Endodermal cell (in vitro differentiated cells): ENCODE results near the gene TBC1D16. TPM values are rescaled to one million over a fixed set of nuclear protein-coding genes. Genes with fewer than 3 reads are reported as not detected.
A peak's percentile ranks its signal among the peaks of the same experiment; 100 is the strongest.

ENCODE experiments used
- DNase-seq: peaks from one replicate; pipeline ENCODE4 v3.0.0-alpha.2; 2017
- H3K27ac ChIP-seq: 2 replicates; pipeline ENCODE4 v1.5.1; 2013; ENCODE audit warnings: mild to moderate bottlenecking, low read depth, low read length, moderate library complexity
- H3K27me3 ChIP-seq: 2 replicates; pipeline ENCODE4 v1.6.1; 2013; ENCODE audit warnings: mild to moderate bottlenecking, low read length, moderate library complexity; ENCODE audit not compliant: insufficient read depth, control insufficient read depth, poor library complexity, severe bottlenecking
- H3K36me3 ChIP-seq: 2 replicates; pipeline ENCODE4 v1.7.0; 2013; ENCODE audit warnings: mild to moderate bottlenecking, low read length, moderate library complexity; ENCODE audit not compliant: control insufficient read depth, insufficient read depth
- H3K4me1 ChIP-seq: one replicate; pipeline ENCODE4 v1.7.0; 2013; ENCODE audit warnings: low read length; ENCODE audit not compliant: control insufficient read depth, insufficient read depth
- H3K4me3 ChIP-seq: 2 replicates; pipeline ENCODE4 v1.5.1; 2013; ENCODE audit warnings: mild to moderate bottlenecking, low read length, moderate library complexity
- H3K9ac ChIP-seq: 2 replicates; pipeline ENCODE4 v1.6.1; 2013; ENCODE audit warnings: mild to moderate bottlenecking, low read length, moderate library complexity; ENCODE audit not compliant: poor library complexity, severe bottlenecking; ENCODE audit errors: extremely low read depth
- H3K9me3 ChIP-seq: 2 replicates; pipeline ENCODE4 v1.6.1; 2013; ENCODE audit warnings: mild to moderate bottlenecking, low read length, moderate library complexity; ENCODE audit not compliant: control insufficient read depth
- H3K27ac Mint-ChIP-seq: 2 replicates; pipeline ENCODE4 v1.8.0; 2020; ENCODE audit warnings: mixed read lengths
- H3K27me3 Mint-ChIP-seq: 2 replicates; pipeline ENCODE4 v1.8.0; 2021; ENCODE audit warnings: mild to moderate bottlenecking, mixed read lengths; ENCODE audit not compliant: insufficient read depth
- H3K36me3 Mint-ChIP-seq: 2 replicates; pipeline ENCODE4 v1.8.0; 2020; ENCODE audit warnings: low read depth, mixed read lengths
- H3K4me1 Mint-ChIP-seq: 2 replicates; pipeline ENCODE4 v1.8.0; 2020; ENCODE audit warnings: mixed read lengths
- H3K4me3 Mint-ChIP-seq: 2 replicates; pipeline ENCODE4 v1.8.0; 2020; ENCODE audit warnings: mild to moderate bottlenecking, moderate library complexity, mixed read lengths
- H3K9me3 Mint-ChIP-seq: 2 replicates; pipeline ENCODE4 v1.8.0; 2020; ENCODE audit warnings: mild to moderate bottlenecking, mixed read lengths
- WGBS, 2 experiments: methylation state at CpG; one replicate each; pipeline versions ENCODE4 v1.1.5 to v1.1.7; 2013; ENCODE audit warnings: missing lambda C conversion rate in 2 of 2, mixed read lengths in 1 of 2; ENCODE audit not compliant: insufficient coverage in 1 of 2, insufficient read length in 1 of 2; 5-methylcytosine and 5-hydroxymethylcytosine counted together
- total RNA-seq, 2 donors: library from RNA; stranded (reverse); fragmentation: NEBNext Ultra II Directional in 1 of 2; extraction: Animal tissue kit (Norgen Biotek cat#: 25700) in 1 of 2; gene quantifications; 2 replicates in 1 of 2; 3 replicates in 1 of 2; pipeline ENCODE4 v1.2.1, GENCODE V29; 2021
- TF ChIP-seq, protein P1 (sequence below): fragments of 200-600 bp; sonication (generic); conservative IDR thresholded peaks from 2 replicates; pipeline ENCODE4 v1.5.0; 2021; ENCODE audit warnings: antibody characterized with exemption, mild to moderate bottlenecking

The TBC1D16 gene
- total RNA-seq, 2 donors from 2014 or later = 88.2 to 116 TPM

DNA sequence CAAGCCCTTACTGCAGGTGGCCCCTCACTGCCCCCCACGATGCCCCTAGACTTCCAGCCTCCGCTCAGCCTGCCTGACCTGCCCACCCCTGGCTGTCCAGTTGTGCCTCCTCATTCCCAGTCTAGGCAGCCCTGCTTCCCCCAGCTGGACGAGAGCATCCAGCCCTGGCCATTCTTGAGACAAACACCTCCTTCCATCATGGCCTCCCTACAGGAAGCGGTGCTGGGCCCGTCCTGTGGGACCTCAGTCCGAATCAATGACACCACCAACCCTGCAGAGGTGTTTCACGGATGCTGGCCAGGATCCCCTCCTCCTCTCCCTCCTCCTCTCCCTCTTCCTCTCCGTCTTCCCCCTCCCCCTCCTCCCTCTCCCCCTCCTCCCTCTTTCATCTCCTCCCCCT is 29.0 kb upstream of the TBC1D16 start:
- H3K27ac ChIP-seq = no peak overlapping the region
- no peaks in the 10 kb centered on the region for H3K9me3 ChIP-seq
- H3K4me3 Mint-ChIP-seq = no peak overlapping the region
- WGBS, 2 experiments = 90 to 95% methylated on average over 4 to 8 of the region's 8 CpGs
- H3K27me3 ChIP-seq = no peaks in the 10 kb centered on the region
- H3K27me3 Mint-ChIP-seq = no peaks in the 10 kb centered on the region
- peaks cover 16% of the 10 kb centered on the region for H3K36me3 Mint-ChIP-seq
- no peak overlapping the region for H3K9ac ChIP-seq
- peaks cover 38% of the 10 kb centered on the region for H3K4me1 Mint-ChIP-seq
- no peak overlapping the region for H3K27ac Mint-ChIP-seq
- no peaks in the 10 kb centered on the region for H3K9me3 Mint-ChIP-seq
- DNase-seq = no peak
- H3K4me3 ChIP-seq = no peak overlapping the region
- H3K4me1 ChIP-seq = peaks cover 19% of the 10 kb centered on the region
- TF ChIP-seq, protein P1, sequence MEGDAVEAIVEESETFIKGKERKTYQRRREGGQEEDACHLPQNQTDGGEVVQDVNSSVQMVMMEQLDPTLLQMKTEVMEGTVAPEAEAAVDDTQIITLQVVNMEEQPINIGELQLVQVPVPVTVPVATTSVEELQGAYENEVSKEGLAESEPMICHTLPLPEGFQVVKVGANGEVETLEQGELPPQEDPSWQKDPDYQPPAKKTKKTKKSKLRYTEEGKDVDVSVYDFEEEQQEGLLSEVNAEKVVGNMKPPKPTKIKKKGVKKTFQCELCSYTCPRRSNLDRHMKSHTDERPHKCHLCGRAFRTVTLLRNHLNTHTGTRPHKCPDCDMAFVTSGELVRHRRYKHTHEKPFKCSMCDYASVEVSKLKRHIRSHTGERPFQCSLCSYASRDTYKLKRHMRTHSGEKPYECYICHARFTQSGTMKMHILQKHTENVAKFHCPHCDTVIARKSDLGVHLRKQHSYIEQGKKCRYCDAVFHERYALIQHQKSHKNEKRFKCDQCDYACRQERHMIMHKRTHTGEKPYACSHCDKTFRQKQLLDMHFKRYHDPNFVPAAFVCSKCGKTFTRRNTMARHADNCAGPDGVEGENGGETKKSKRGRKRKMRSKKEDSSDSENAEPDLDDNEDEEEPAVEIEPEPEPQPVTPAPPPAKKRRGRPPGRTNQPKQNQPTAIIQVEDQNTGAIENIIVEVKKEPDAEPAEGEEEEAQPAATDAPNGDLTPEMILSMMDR = no peak
- H3K36me3 ChIP-seq = no peaks in the 10 kb centered on the region

DNA sequence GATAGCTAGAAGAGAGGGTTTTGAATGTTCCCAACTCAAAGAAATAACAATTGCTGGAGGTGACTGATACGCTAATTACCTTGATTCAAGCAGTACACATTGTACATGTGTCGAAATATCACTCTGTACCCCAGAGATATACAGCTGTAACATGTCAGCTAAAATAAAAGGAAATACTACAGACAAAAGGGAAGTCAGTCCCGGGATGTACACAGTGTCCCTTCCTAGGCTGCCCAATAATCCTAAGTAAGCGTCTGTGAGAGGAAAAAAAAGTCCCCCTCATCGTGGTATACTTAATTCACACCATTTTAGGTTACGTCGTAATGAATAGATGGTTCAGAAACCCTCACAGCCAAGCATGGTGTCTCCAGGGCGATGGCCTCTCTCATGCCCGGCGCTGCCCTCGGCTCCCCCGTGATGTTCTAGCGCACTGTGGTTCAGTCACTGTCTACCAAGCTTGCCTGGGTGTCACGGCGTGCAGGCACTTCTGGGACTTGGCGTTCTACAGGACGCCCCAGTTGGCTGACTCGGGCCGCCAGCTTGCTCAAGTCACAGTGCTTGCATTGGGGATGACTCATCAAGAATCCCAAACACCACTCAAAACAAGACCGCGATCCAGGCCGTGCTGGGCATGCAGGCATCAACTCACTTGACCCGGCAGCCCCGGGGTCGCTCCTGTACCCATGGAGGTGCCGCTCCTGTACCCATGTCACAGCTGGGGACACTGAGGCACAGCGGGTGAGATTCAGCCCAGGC is 28.3 kb upstream of the TBC1D16 start:
- no peaks in the 10 kb centered on the region for H3K9me3 ChIP-seq
- H3K4me3 ChIP-seq = no peak overlapping the region
- H3K27ac ChIP-seq = no peak overlapping the region
- DNase-seq = no peak
- H3K27me3 ChIP-seq = no peaks in the 10 kb centered on the region
- H3K4me1 Mint-ChIP-seq = peaks cover 35% of the 10 kb centered on the region
- no peak overlapping the region for H3K27ac Mint-ChIP-seq
- TF ChIP-seq, protein P1 = no peak
- peaks cover 18% of the 10 kb centered on the region for H3K36me3 Mint-ChIP-seq
- H3K9me3 Mint-ChIP-seq = no peaks in the 10 kb centered on the region
- 92 to 94% methylated on average over 25 to 27 of the region's 27 CpGs for WGBS, 2 experiments
- H3K4me3 Mint-ChIP-seq = no peak overlapping the region
- H3K36me3 ChIP-seq = no peaks in the 10 kb centered on the region
- no peaks in the 10 kb centered on the region for H3K27me3 Mint-ChIP-seq
- peaks cover 15% of the 10 kb centered on the region for H3K4me1 ChIP-seq
- H3K9ac ChIP-seq = no peak overlapping the region

DNA sequence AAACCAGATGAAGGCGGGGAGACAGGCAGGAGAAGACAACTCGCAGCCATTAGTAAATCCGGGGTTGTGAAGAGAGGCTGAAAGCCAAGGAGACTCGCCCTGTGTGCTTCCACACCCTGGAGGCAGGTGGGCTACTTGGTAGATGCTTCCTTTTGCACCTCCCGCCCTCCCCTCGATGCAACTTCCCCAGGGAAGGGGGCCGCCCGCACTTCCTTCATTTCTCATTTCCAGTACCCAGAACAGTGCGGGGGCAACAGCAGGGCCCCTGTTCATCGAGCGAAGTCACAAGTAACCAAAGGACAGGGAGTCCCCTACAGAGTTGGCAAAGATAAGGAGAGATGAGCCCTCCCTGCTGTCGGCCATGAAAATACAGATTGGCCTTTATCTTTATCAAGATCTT is 25.7 kb upstream of the TBC1D16 start:
- H3K27ac Mint-ChIP-seq = peak overlapping the region; percentile 66
- H3K27me3 Mint-ChIP-seq = no peaks in the 10 kb centered on the region
- 92 to 97% methylated on average over 4 to 12 of the region's 12 CpGs for WGBS, 2 experiments

More for the DNA sequence above, 25.7 kb upstream of the TBC1D16 start:
- peaks cover 18% of the 10 kb centered on the region for H3K36me3 Mint-ChIP-seq
- peaks cover 7% of the 10 kb centered on the region for H3K4me1 ChIP-seq
- no peaks in the 10 kb centered on the region for H3K9me3 ChIP-seq
- DNase-seq = no peak
- no peak overlapping the region for H3K4me3 ChIP-seq
- H3K4me1 Mint-ChIP-seq = peaks cover 15% of the 10 kb centered on the region
- H3K9me3 Mint-ChIP-seq = no peaks in the 10 kb centered on the region
- H3K4me3 Mint-ChIP-seq = no peak overlapping the region
- H3K27ac ChIP-seq = no peak overlapping the region
- no peaks in the 10 kb centered on the region for H3K27me3 ChIP-seq
- TF ChIP-seq, protein P1 = no peak
- H3K36me3 ChIP-seq = no peaks in the 10 kb centered on the region
- H3K9ac ChIP-seq = no peak overlapping the region
